HEK293 (cell line): ENCODE results near the gene METTL8.

Experiments
- CTCF ChIA-PET: fragments of 350-600 bp; formaldehyde crosslinking; extraction: SDS; loops from one replicate; lab custom pipeline; 2021; ENCODE audit warnings: antibody characterized with exemption; lab: Yijun Ruan, JAX
- POLR2A ChIA-PET: fragments of 300-600 bp; formaldehyde crosslinking; extraction: SDS; loops from one replicate; lab custom pipeline; 2020; ENCODE audit warnings: antibody characterized with exemption, inconsistent platforms; lab: Yijun Ruan, JAX
- H3K27ac ChIP-seq: fragments of 200-500 bp; sonication (Bioruptor generic); 2 replicates; pipeline ENCODE4 v1.5.1; 2014; ENCODE audit warnings: low read depth, low read length, control low read depth, inconsistent platforms; ENCODE audit errors: extremely low read depth
- H3K36me3 ChIP-seq, 2 experiments: fragments of 200-500 bp in 1 of 2; sonication (Bioruptor generic) in 1 of 2; 1 replicate in 1 of 2; 2 replicates in 1 of 2; pipeline ENCODE4 v1.5.1; 2014 to 2017; ENCODE audit warnings: inconsistent platforms in 2 of 2, low read length in 2 of 2; ENCODE audit not compliant: control insufficient read depth in 2 of 2, insufficient read depth in 1 of 2
- H3K4me1 ChIP-seq: fragments of 200-500 bp; sonication (Bioruptor generic); 2 replicates; pipeline ENCODE4 v1.5.1; 2014; ENCODE audit warnings: mild to moderate bottlenecking, low read length, inconsistent platforms; ENCODE audit not compliant: control insufficient read depth, insufficient read depth
- H3K4me3 ChIP-seq: 2 replicates; pipeline ENCODE4 v1.5.1; 2011; ENCODE audit warnings: low read depth, mild to moderate bottlenecking, control low read depth, low read length, moderate library complexity
- H3K9me3 ChIP-seq: fragments of 200-500 bp; sonication (Bioruptor generic); 2 replicates; pipeline ENCODE4 v1.5.1; 2014; ENCODE audit warnings: low read depth, low read length, inconsistent platforms; ENCODE audit not compliant: control insufficient read depth, insufficient read depth
- ATF2 ChIP-seq: fragments of 450-650 bp; formaldehyde crosslinking; IDR thresholded peaks from 2 replicates; pipeline ENCODE4 v1.5.1; 2016; ENCODE audit warnings: missing biosample characterization, missing genetic modification characterization, low read depth
- GLI2 ChIP-seq: fragments of 450-650 bp; formaldehyde crosslinking; IDR thresholded peaks from 2 replicates; pipeline ENCODE4; 2017; ENCODE audit warnings: missing biosample characterization, missing genetic modification characterization, low read depth, borderline replicate concordance
- GLI4 ChIP-seq: fragments of 450-650 bp; formaldehyde crosslinking; IDR thresholded peaks from 2 replicates; pipeline ENCODE4 v1.5.1; 2016; ENCODE audit warnings: missing biosample characterization, missing genetic modification characterization
- KLF1 ChIP-seq: fragments of 450-650 bp; formaldehyde crosslinking; IDR thresholded peaks from 2 replicates; pipeline ENCODE4 v1.5.1; 2016; ENCODE audit warnings: missing biosample characterization, missing genetic modification characterization
- KLF17 ChIP-seq: fragments of 450-650 bp; formaldehyde crosslinking; IDR thresholded peaks from 2 replicates; pipeline ENCODE4 v1.5.1; 2016; ENCODE audit warnings: missing biosample characterization, missing genetic modification characterization
- ZFP41 ChIP-seq: fragments of 450-650 bp; formaldehyde crosslinking; IDR thresholded peaks from 2 replicates; pipeline ENCODE4 v1.5.1; 2016; ENCODE audit warnings: missing biosample characterization, missing genetic modification characterization, borderline replicate concordance
- ZNF10 ChIP-seq: fragments of 450-650 bp; formaldehyde crosslinking; IDR thresholded peaks from 2 replicates; pipeline ENCODE4 v1.5.1; 2017; ENCODE audit warnings: missing biosample characterization, missing genetic modification characterization
- ZNF155 ChIP-seq: fragments of 450-650 bp; formaldehyde crosslinking; IDR thresholded peaks from 2 replicates; pipeline ENCODE4 v1.5.1; 2016; ENCODE audit warnings: missing biosample characterization, missing genetic modification characterization
- ZNF23 ChIP-seq: fragments of 450-650 bp; formaldehyde crosslinking; IDR thresholded peaks from 2 replicates; pipeline ENCODE4 v1.5.1; 2016; ENCODE audit warnings: missing biosample characterization, missing genetic modification characterization, borderline replicate concordance
- ZNF362 ChIP-seq: fragments of 450-650 bp; formaldehyde crosslinking; IDR thresholded peaks from 2 replicates; pipeline ENCODE4 v1.5.1; 2016; ENCODE audit warnings: missing biosample characterization, missing genetic modification characterization
- ZNF501 ChIP-seq: fragments of 450-650 bp; formaldehyde crosslinking; IDR thresholded peaks from 2 replicates; pipeline ENCODE4 v1.5.1; 2016; ENCODE audit warnings: missing biosample characterization, missing genetic modification characterization
- ZNF548 ChIP-seq: fragments of 450-650 bp; formaldehyde crosslinking; IDR thresholded peaks from 2 replicates; pipeline ENCODE4 v1.5.1; 2016; ENCODE audit warnings: missing biosample characterization, missing genetic modification characterization
- ZNF555 ChIP-seq: fragments of 450-650 bp; formaldehyde crosslinking; conservative IDR thresholded peaks from 2 replicates; pipeline ENCODE4 v1.5.1; 2017; ENCODE audit warnings: missing biosample characterization, mild to moderate bottlenecking, missing genetic modification characterization, inconsistent platforms
- ZNF645 ChIP-seq: fragments of 450-650 bp; formaldehyde crosslinking; IDR thresholded peaks from 2 replicates; pipeline ENCODE4; 2016; ENCODE audit warnings: missing biosample characterization, missing genetic modification characterization
- ZNF664 ChIP-seq: fragments of 450-650 bp; formaldehyde crosslinking; IDR thresholded peaks from 2 replicates; pipeline ENCODE4 v1.5.1; 2016; ENCODE audit warnings: missing biosample characterization, missing genetic modification characterization
- ZNF776 ChIP-seq: fragments of 450-650 bp; formaldehyde crosslinking; IDR thresholded peaks from 2 replicates; pipeline ENCODE4 v1.5.0; 2017; ENCODE audit warnings: missing biosample characterization, missing genetic modification characterization, borderline replicate concordance
- ZNF843 ChIP-seq: fragments of 450-650 bp; formaldehyde crosslinking; IDR thresholded peaks from 2 replicates; pipeline ENCODE4 v1.5.1; 2016; ENCODE audit warnings: missing biosample characterization, missing genetic modification characterization

The METTL8 gene

GRCh38 chr2:171316755-171317337 lies 116.9 kb downstream of the METTL8 start (continued):
- no peak for TF ChIP-seq ZNF501 (tag by site-specific recombination)
- no peak for TF ChIP-seq ZNF23
- TF ChIP-seq KLF17 (tag by site-specific recombination) = no peak
- TF ChIP-seq ZNF555 (tag by site-specific recombination) = no peak
- no peak for TF ChIP-seq ZNF843 (tag by site-specific recombination)
- no peak for TF ChIP-seq ZNF664
- no peak for TF ChIP-seq ZNF548 (tag by site-specific recombination)
- TF ChIP-seq ZNF776 (tag by site-specific recombination) = no peak
- no peak for TF ChIP-seq ZNF10 (tag by site-specific recombination)
- no peak for TF ChIP-seq ZNF362 (tag by site-specific recombination)
- no peak for TF ChIP-seq GLI2 (tag by site-specific recombination)

GRCh38 chr2:171316220-171316619 lies 117.6 kb downstream of the METTL8 start:
- CTCF ChIA-PET = no interaction called here
- no peaks in the 10 kb centered on the region for H3K9me3 ChIP-seq
- POLR2A ChIA-PET = no interaction called here
- no peaks in the 10 kb centered on the region for H3K4me1 ChIP-seq
- H3K27ac ChIP-seq = no peak overlapping the region
- TF ChIP-seq ZFP41 (tag by site-specific recombination) (no peak), KLF1 (no peak)
- TF ChIP-seq, all 188 proteins: peak for 0
- Histone ChIP-seq H3K4me3 (no peak overlapping the region), H3K36me3 (peaks cover 0 to 3% of the 10 kb centered on the region in 2 experiments; a peak in 1 of 3 replicates)

- Histone ChIP-seq H3K36me3 (peaks cover 0 to 3% of the 10 kb centered on the region in 2 experiments; a peak in 1 of 3 replicates), H3K4me1 (no peaks in the 10 kb centered on the region), H3K27ac (no peak overlapping the region), H3K9me3 (no peaks in the 10 kb centered on the region), H3K4me3 (no peak overlapping the region)
- POLR2A ChIA-PET = no interaction called here
- no peak for TF ChIP-seq GLI4
- no peak for TF ChIP-seq ATF2 (tag by site-specific recombination)
- TF ChIP-seq ZNF155 = no peak
- TF ChIP-seq ZNF645 (tag by site-specific recombination) = no peak
- CTCF ChIA-PET = no interaction called here
Observed at GRCh38 chr2:171315781-171316180, 118.0 kb downstream of the METTL8 start.
